ENCODE data around the gene PXYLP1.

GRCh38 chr3:141248064-141248463 lies 16.4 kb downstream of the PXYLP1 start:
- TF ChIP-seq POLR2A (IDR thresholded peaks at IDR 0.05; ENCODE audit: low read depth, low read length) (no peak), TAF1 (IDR thresholded peaks at IDR 0.05; ENCODE audit: borderline replicate concordance, low read depth, low read length) (no peak), POLR2AphosphoS5 (IDR thresholded peaks at IDR 0.05; ENCODE audit: low read depth, low read length) (no peak)
